HepG2 (cell line): ENCODE results near the gene PPP4C. TPM values are rescaled to one million over a fixed set of nuclear protein-coding genes. Genes with fewer than 3 reads are reported as not detected.
A peak's percentile ranks its signal among the peaks of the same experiment; 100 is the strongest.

Experiments
- ATAC-seq: fragments of 200-7000 bp; cut with Tn5 transposase; 3 replicates; pipeline ENCODE4 v1.9.1; 2020; ENCODE audit warnings: mild to moderate bottlenecking, moderate library complexity
- BruUV-seq: library from RNA; stranded (reverse); fragments of 400-500 nt; replicated peaks from 2 replicates; lab custom pipeline; 2021; lab: Mats Ljungman, UMichigan
- CTCF ChIA-PET: fragments of 300-600 bp; formaldehyde crosslinking; extraction: SDS; loops from one replicate; lab custom pipeline; 2021; ENCODE audit warnings: low total read pairs, inconsistent platforms, low intra/inter-chr PET ratio; lab: Yijun Ruan, JAX
- POLR2A ChIA-PET: fragments of 350-600 bp; sonication (Branson Sonifier 250); formaldehyde crosslinking; loops from one replicate; lab custom pipeline; 2020; ENCODE audit warnings: antibody characterized with exemption, inconsistent platforms; lab: Yijun Ruan, JAX
- DNase-seq: peaks from one replicate; pipeline ENCODE4 v3.0.0-alpha.2; 2015; ENCODE audit warnings: low spot score
- FAIRE-seq: peaks from 3 replicates; lab custom pipeline; 2011; peaks lifted over from hg19 to GRCh38; lab: Jason Lieb, UNC
- H2AFZ ChIP-seq: one replicate; pipeline ENCODE4 v1.6.1; 2011; ENCODE audit warnings: low read length, inconsistent platforms
- H3K27ac ChIP-seq: fragments of 300-600 bp; 3 replicates; pipeline ENCODE4 v1.8.0; 2011; ENCODE audit warnings: mixed run types, mild to moderate bottlenecking, mixed read lengths, low read length, inconsistent platforms; ENCODE audit not compliant: insufficient read depth; ENCODE audit errors: extremely low read length
- H3K27me3 ChIP-seq, 2 experiments: fragments of 200-600 bp in 1 of 2; 2 replicates in 1 of 2; 3 replicates in 1 of 2; pipeline versions ENCODE4 v1.6.0 to v1.8.0; 2011; ENCODE audit warnings: low read length in 2 of 2, mild to moderate bottlenecking in 2 of 2, moderate library complexity in 2 of 2, inconsistent platforms in 1 of 2; ENCODE audit not compliant: insufficient read depth in 2 of 2, control insufficient read depth in 1 of 2
- H3K36me3 ChIP-seq, 2 experiments: fragments of 200-600 bp in 1 of 2; replicated peaks in 1 of 2; 2 replicates in 1 of 2; 3 replicates in 1 of 2; pipeline versions ENCODE4 v1.5.1 to v1.8.0; 2011; ENCODE audit warnings: low read length in 2 of 2, inconsistent platforms in 1 of 2; ENCODE audit not compliant: insufficient read depth in 2 of 2, control insufficient read depth in 1 of 2
- H3K4me1 ChIP-seq: 2 replicates; pipeline ENCODE4 v1.5.1; 2012; ENCODE audit warnings: low read length, inconsistent platforms; ENCODE audit not compliant: insufficient read depth
- H3K4me2 ChIP-seq: 2 replicates; pipeline ENCODE4 v1.6.0; 2011; ENCODE audit warnings: low read depth, low read length, inconsistent platforms
- H3K4me3 ChIP-seq, 3 experiments: fragments of 200-600 bp in 1 of 3; sonication (generic), shearing (Covaris generic) in 1 of 3; replicated peaks in 1 of 3; 2 replicates each; pipeline ENCODE4 v1.5.1; 2011 to 2016; ENCODE audit warnings: low read length in 3 of 3, inconsistent platforms in 2 of 3, low read depth in 2 of 3, mild to moderate bottlenecking in 2 of 3, control low read depth in 1 of 3, mixed read lengths in 1 of 3; ENCODE audit not compliant: insufficient read depth in 1 of 3
- H3K79me2 ChIP-seq: one replicate; pipeline ENCODE4 v1.6.1; 2011; ENCODE audit warnings: low read length, inconsistent platforms; ENCODE audit not compliant: insufficient read depth
- H3K9ac ChIP-seq: 2 replicates; pipeline ENCODE4 v1.6.0; 2011; ENCODE audit warnings: mild to moderate bottlenecking, low read depth, low read length, inconsistent platforms; ENCODE audit not compliant: insufficient read depth
- H3K9me3 ChIP-seq: 2 replicates; pipeline ENCODE4 v1.5.1; 2012; ENCODE audit warnings: mild to moderate bottlenecking, low read length
- H4K20me1 ChIP-seq: 2 replicates; pipeline ENCODE4 v1.6.0; 2011; ENCODE audit warnings: inconsistent platforms, mild to moderate bottlenecking, low read length, moderate library complexity; ENCODE audit not compliant: insufficient read depth
- HNRNPH1 ChIP-seq: fragments of 200-400 bp; formaldehyde crosslinking; optimal IDR thresholded peaks from 2 replicates; pipeline ENCODE3; 2017; ENCODE audit warnings: mild to moderate bottlenecking, low read depth, low read length
- KLF9 ChIP-seq: IDR thresholded peaks from 2 replicates; pipeline ENCODE4 v1.6.1; 2016; ENCODE audit warnings: low read depth
- MAFF ChIP-seq: IDR thresholded peaks from 2 replicates; pipeline ENCODE4 v1.6.1; 2011; ENCODE audit warnings: low read depth, low read length, improper control_type of control experiment
- MAFG ChIP-seq: sonication (generic); formaldehyde crosslinking; IDR thresholded peaks from 2 replicates; pipeline ENCODE4 v1.5.1; 2020; ENCODE audit warnings: mild to moderate bottlenecking, missing genetic modification reagents
- NFE2L2 ChIP-seq: fragments of 150-350 bp; IDR thresholded peaks from 2 replicates; pipeline ENCODE4 v1.6.1; 2014; ENCODE audit warnings: low read length
- NONO ChIP-seq, 2 experiments: fragments of 450-650 bp in 1 of 2; sonication (generic) in 1 of 2; formaldehyde crosslinking in 1 of 2; IDR thresholded peaks in 1 of 2; conservative IDR thresholded peaks in 1 of 2; 2 replicates each; pipeline versions ENCODE4 v1.6.1 to v1.8.0; 2017 to 2022; ENCODE audit warnings: mild to moderate bottlenecking in 1 of 2, missing genetic modification reagents in 1 of 2, moderate library complexity in 1 of 2
- POLR2A ChIP-seq, 2 experiments: IDR thresholded peaks; 2 replicates each; pipeline ENCODE4 v1.6.1; 2011; ENCODE audit warnings: low read depth in 2 of 2, low read length in 2 of 2, mild to moderate bottlenecking in 1 of 2, moderate library complexity in 1 of 2; ENCODE audit not compliant: insufficient read depth in 1 of 2
- SP4 ChIP-seq: sonication (generic); formaldehyde crosslinking; IDR thresholded peaks from 2 replicates; pipeline ENCODE4 v1.8.1; 2023; ENCODE audit warnings: mild to moderate bottlenecking, missing genetic modification reagents
- ZBTB2 ChIP-seq: sonication (generic); formaldehyde crosslinking; IDR thresholded peaks from 2 replicates; pipeline ENCODE4 v1.8.0; 2022; ENCODE audit warnings: low read depth, missing genetic modification reagents
- ZBTB7B ChIP-seq: sonication (generic); formaldehyde crosslinking; IDR thresholded peaks from 2 replicates; pipeline ENCODE4 v1.4.0; 2020; ENCODE audit warnings: missing genetic modification reagents
- ZMYM3 ChIP-seq: sonication (generic); formaldehyde crosslinking; IDR thresholded peaks from 2 replicates; pipeline ENCODE4 v1.5.1; 2020; ENCODE audit warnings: mild to moderate bottlenecking, missing genetic modification reagents
- ZNF121 ChIP-seq: sonication (generic); formaldehyde crosslinking; IDR thresholded peaks from 2 replicates; pipeline ENCODE4 v1.5.0; 2020; ENCODE audit warnings: mild to moderate bottlenecking, missing genetic modification reagents
- ZNF260 ChIP-seq: sonication (generic); formaldehyde crosslinking; IDR thresholded peaks from 2 replicates; pipeline ENCODE4 v1.4.0; 2020; ENCODE audit warnings: missing genetic modification reagents, low read depth, mild to moderate bottlenecking, borderline replicate concordance
- ZNF432 ChIP-seq: sonication (generic); formaldehyde crosslinking; IDR thresholded peaks from 2 replicates; pipeline ENCODE4 v1.5.0; 2020; ENCODE audit warnings: missing genetic modification reagents, mild to moderate bottlenecking, borderline replicate concordance
- ZNF746 ChIP-seq: sonication (generic); formaldehyde crosslinking; IDR thresholded peaks from 2 replicates; pipeline ENCODE4 v1.8.0; 2022; ENCODE audit warnings: mild to moderate bottlenecking, missing genetic modification reagents
- WGBS: methylation state at CpG from one replicate; pipeline ENCODE4 v1.1.6; 2017; ENCODE audit warnings: low lambda C conversion rate; 5-methylcytosine and 5-hydroxymethylcytosine counted together
- in situ Hi-C: cut with HindIII; loops from 2 replicates; pipeline ENCODE4 v1.10.0; 2017; ENCODE audit warnings: low pct_unique_long_range_greater_than_20kb; ENCODE audit not compliant: extremely low pct_ligation_motif_present
- intact Hi-C: fragments of 100-400 bp; cut with micrococcal nuclease; formaldehyde crosslinking; loops from one replicate; pipeline ENCODE4 v1.10.0; 2022; ENCODE audit not compliant: unreplicated experiment
- polyA plus RNA-seq, 8 experiments: library from polyadenylated mRNA; depleted of rRNA in 3 of 8; stranded (reverse) in 7 of 8; unstranded in 1 of 8; fragments of >200 nt; fragmentation: Illumina TruSeq in 4 of 8; extraction: Trizol in 4 of 8; gene quantifications; 2 replicates each; pipeline versions ENCODE4 v1.2.1 to v1.2.3, GENCODE V29; 2011 to 2016; ENCODE audit warnings: low read depth in 4 of 8, missing spikeins in 1 of 8, mixed read lengths in 1 of 8; ENCODE audit not compliant: insufficient read depth in 1 of 8
- total RNA-seq, 5 experiments: library from RNA; depleted of rRNA; stranded (reverse); fragments of >200 nt; fragmentation: Illumina TruSeq; extraction: Trizol; gene quantifications; 2 replicates each; pipeline ENCODE4 v1.2.3, GENCODE V29; 2016; ENCODE audit warnings: low read depth in 1 of 5

Gene PPP4C
- total and polyA plus RNA-seq, 2 of the 13 experiments (the other 11 are each of a cell fraction or from before 2014, with no cell fraction given): 176 to 220 TPM

- Histone ChIP-seq H3K27me3 (no peaks in the 10 kb centered on the region), H3K4me2 (no peak overlapping the region), H2AFZ (no peak overlapping the region), H3K36me3 (peaks cover 20 to 34% of the 10 kb centered on the region in 2 experiments), H4K20me1 (no peaks in the 10 kb centered on the region), H3K9ac (no peak overlapping the region), H3K9me3 (no peaks in the 10 kb centered on the region), H3K79me2 (peaks cover 2% of the 10 kb centered on the region), H3K4me3 (no peak overlapping the region), H3K4me1 (peaks cover 44% of the 10 kb centered on the region), H3K27ac (no peak overlapping the region)
- WGBS: 95% methylated on average over 11 of the region's 11 CpGs
- POLR2A ChIA-PET: interaction anchor here (2.5 to 6.0 kb wide), 2 partner anchors 12 kb away, joined by 8 to 50 read pairs; partner anchors contain the start of gene PPP4C
- intact Hi-C loops (loop anchor here (10.0 kb wide), 1 partner anchor 567 kb away; the partner anchor contains the start of genes FBRS and PRR14), in situ Hi-C loops (loop anchor here (25.0 kb wide), 1 partner anchor 550 kb away; no protein-coding TSS in a partner anchor)
- CTCF ChIA-PET: no interaction called here
- TF ChIP-seq ZNF260 (CRISPR knock-in tag): no peak
- peak; percentile 96 for TF ChIP-seq ZNF121
- TF ChIP-seq ZMYM3 (CRISPR knock-in tag): 0 out of 2 replicates have a peak, but pooled peaks have one; percentile 52
- TF ChIP-seq ZBTB7B: no peak
- BruUV-seq: no TSS peak
- DNase-seq (no peak), ATAC-seq (no peak), FAIRE-seq (no peak)
Measured at GRCh38 chr16:30087181-30087898, 11.5 kb downstream of the PPP4C start.

GRCh38 chr16:30088237-30088831 lies 12.5 kb downstream of the PPP4C start:
- no TSS peak for BruUV-seq
- Histone ChIP-seq H3K9ac (no peak overlapping the region), H3K36me3 (peaks cover 16 to 24% of the 10 kb centered on the region in 2 experiments; a peak in 4 of 5 replicates), H4K20me1 (no peaks in the 10 kb centered on the region), H3K27me3 (no peaks in the 10 kb centered on the region), H3K4me2 (peak overlapping the region; percentile 83), H3K4me3 (peak overlapping the region in 2 of 3 experiments; percentile 15 to 61; a peak in 3 of 6 replicates), H3K4me1 (peaks cover 51% of the 10 kb centered on the region), H3K27ac (no peak overlapping the region), H2AFZ (no peak overlapping the region), H3K79me2 (no peaks in the 10 kb centered on the region), H3K9me3 (no peaks in the 10 kb centered on the region)
- WGBS: 37% methylated on average over 10 of the region's 10 CpGs
- intact Hi-C loops (loop anchor here (10.0 kb wide), 1 partner anchor 566 kb away; the partner anchor contains the start of genes FBRS and PRR14), in situ Hi-C loops (loop anchor here (25.0 kb wide), 1 partner anchor 549 kb away; no protein-coding TSS in a partner anchor)
- POLR2A ChIA-PET: interaction anchor here (0.9 to 6.0 kb wide), 4 partner anchors 9 to 24 kb away, joined by 4 to 120 read pairs (median 32); partner anchors contain the start of genes ALDOA and PPP4C
- FAIRE-seq: peak; percentile 60
- CTCF ChIA-PET: no interaction called here
- ATAC-seq: peak; percentile 2; the same call in 2 of the 3 replicates
- no peak for DNase-seq
- TF ChIP-seq MAFF (peak; percentile 98), KLF9 (no peak), NFE2L2 (peak; percentile 51), POLR2A (IDR thresholded peaks at IDR 0.05; ENCODE audit: insufficient read depth in 1 of 2, low read depth in 2 of 2, low read length in 2 of 2) (0 out of 4 replicates have a peak, but pooled peaks of 1 of the 2 experiments have one; percentile 19), NONO (IDR thresholded peaks at IDR 0.05) (no peak), NONO (CRISPR knock-in tag; conservative IDR thresholded peaks at IDR 0.05) (0 out of 2 replicates have a peak, but pooled peaks have one; percentile 40), MAFG (CRISPR knock-in tag) (peak; percentile 74), SP4 (CRISPR knock-in tag) (peak; percentile 5; the same call in 1 of the 2 replicates), ZNF746 (CRISPR knock-in tag) (0 out of 2 replicates have a peak, but pooled peaks have one; percentile 9), ZNF432 (CRISPR knock-in tag) (no peak), HNRNPH1 (no peak), ZBTB2 (CRISPR knock-in tag) (peak; percentile 32; the same call in 1 of the 2 replicates)
